ENCODE results near the gene PODXL2. TPM values are rescaled to one million over a fixed set of nuclear protein-coding genes. Genes with fewer than 3 reads are reported as not detected.

PODXL2 gene
- total RNA-seq, 4 donors from 2014 or later = 3.2 to 8.8 (median 3.7) TPM

DNA sequence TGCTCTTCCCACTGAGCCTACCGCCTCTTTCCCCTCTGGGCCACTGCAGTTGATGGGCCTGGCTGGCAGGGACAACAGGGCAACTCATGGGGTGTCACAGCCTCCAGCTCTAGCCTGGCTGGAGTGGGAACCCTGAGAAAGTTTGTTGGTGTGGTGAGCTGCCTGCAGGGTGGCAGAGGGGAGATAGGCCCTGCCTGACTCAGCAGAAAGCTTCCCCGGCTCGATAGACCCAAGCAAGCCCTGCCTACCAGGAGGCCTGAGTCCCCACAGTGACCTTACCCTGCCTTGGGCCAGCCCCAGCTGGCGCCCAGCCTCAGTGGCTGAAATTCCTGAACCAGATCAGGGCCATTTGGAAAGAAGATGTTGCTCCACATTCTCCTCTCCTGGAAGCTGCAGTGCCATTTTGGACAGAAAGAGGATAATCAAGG, 73.2 kb downstream of the PODXL2 start:
- TF ChIP-seq, protein P1, sequence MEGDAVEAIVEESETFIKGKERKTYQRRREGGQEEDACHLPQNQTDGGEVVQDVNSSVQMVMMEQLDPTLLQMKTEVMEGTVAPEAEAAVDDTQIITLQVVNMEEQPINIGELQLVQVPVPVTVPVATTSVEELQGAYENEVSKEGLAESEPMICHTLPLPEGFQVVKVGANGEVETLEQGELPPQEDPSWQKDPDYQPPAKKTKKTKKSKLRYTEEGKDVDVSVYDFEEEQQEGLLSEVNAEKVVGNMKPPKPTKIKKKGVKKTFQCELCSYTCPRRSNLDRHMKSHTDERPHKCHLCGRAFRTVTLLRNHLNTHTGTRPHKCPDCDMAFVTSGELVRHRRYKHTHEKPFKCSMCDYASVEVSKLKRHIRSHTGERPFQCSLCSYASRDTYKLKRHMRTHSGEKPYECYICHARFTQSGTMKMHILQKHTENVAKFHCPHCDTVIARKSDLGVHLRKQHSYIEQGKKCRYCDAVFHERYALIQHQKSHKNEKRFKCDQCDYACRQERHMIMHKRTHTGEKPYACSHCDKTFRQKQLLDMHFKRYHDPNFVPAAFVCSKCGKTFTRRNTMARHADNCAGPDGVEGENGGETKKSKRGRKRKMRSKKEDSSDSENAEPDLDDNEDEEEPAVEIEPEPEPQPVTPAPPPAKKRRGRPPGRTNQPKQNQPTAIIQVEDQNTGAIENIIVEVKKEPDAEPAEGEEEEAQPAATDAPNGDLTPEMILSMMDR (IDR thresholded peaks at IDR 0.05; ENCODE audit: low read depth) = no peak

DNA sequence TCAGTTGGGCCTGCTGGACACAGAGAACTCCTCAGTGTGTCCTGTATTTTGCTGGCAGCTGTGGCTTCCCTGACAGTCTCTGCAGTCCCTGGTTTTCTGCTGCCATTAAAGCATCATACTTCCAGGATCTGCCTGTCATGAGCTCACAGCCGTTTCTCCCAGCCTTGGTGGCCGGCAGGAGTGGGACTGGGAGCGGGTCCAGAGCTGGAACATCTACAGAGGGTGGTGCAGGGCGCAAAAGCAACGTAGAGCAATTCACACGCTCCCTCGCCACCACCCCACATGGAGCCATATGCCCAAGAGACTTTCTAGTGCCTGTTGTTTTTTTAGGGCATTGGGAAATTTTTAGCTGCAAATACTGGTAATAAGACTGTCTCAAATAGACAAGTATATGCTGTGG, 77.3 kb downstream of the PODXL2 start:
- TF ChIP-seq, protein P1 (IDR thresholded peaks at IDR 0.05; ENCODE audit: low read depth) = no peak

DNA sequence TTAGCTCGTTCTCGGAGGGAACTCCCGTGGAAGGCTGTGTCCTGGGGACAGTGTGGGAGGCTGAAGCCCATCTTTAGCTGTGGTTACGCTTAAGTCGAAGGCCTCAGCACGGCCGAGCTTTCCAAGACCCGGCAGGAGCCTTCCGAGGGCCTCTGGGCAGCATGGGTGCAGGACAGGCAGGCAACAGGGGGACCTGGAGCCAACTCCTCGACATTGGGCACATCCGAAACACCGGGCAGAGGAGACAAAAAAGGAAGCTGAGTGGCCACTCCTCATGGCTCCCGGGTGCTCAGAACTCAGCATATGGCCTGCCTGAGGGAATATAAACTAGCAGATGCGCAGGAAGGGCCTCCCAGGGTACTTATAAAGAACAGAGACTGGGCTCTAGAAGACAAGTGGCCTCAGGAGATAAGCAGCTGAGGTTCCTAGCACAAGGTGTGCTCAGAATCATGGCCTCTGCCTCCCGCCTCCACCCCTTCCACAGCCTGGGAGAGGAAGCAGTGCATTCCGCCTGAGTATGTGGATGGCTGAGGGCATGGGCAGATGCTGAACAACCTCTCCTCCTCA, 77.9 kb downstream of the PODXL2 start:
- TF ChIP-seq, protein P1 (IDR thresholded peaks at IDR 0.05; ENCODE audit: low read depth) = no peak

DNA sequence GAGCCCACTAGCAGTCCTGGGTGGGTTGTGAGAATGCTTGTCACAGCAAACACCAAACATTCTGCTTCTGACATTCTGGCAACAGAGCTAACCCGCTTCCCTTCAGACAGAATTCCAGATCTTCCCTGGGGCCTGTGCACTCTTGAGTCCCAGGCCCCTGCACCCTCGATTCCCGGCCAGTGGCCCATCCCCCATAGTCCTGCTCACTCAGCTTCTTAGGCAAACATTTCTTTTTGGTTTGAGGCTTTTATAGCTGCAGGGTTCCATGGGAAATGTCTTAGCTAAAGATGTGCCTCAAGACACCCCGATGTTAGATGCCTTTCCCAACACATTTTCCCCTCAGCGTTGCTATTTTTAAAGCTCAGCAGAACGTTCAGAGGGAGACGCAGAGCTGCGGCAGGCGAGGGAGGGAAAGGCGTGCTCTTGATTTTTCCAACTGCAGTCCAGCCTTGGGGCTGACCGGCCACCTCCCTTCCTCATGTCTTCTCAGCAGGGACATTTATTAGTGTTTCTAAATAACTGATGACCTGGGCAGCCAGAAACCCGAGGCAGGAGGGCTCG, 78.9 kb downstream of the PODXL2 start:
- TF ChIP-seq, protein P1 (IDR thresholded peaks at IDR 0.05; ENCODE audit: low read depth) = no peak

DNA sequence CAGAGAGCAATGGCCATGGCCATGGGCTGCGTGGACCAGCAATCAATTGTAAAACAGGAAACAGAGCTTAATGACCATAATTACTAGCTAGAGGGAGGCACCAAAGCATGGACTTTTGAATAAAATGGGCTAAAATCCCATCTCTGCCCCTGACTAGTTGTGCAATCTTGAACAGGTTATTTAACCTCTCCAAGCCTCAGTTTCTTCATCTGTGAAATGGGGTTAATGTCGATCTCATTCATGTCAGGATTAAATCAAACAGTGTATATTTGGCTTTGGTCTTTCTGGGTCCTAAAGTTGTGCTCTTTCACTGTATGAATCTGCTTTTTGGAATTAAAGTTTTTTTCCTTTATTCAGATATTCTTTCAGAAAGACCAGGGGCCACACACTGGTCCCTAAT, 79.9 kb downstream of the PODXL2 start:
- TF ChIP-seq, protein P1 (IDR thresholded peaks at IDR 0.05; ENCODE audit: low read depth) = no peak

DNA sequence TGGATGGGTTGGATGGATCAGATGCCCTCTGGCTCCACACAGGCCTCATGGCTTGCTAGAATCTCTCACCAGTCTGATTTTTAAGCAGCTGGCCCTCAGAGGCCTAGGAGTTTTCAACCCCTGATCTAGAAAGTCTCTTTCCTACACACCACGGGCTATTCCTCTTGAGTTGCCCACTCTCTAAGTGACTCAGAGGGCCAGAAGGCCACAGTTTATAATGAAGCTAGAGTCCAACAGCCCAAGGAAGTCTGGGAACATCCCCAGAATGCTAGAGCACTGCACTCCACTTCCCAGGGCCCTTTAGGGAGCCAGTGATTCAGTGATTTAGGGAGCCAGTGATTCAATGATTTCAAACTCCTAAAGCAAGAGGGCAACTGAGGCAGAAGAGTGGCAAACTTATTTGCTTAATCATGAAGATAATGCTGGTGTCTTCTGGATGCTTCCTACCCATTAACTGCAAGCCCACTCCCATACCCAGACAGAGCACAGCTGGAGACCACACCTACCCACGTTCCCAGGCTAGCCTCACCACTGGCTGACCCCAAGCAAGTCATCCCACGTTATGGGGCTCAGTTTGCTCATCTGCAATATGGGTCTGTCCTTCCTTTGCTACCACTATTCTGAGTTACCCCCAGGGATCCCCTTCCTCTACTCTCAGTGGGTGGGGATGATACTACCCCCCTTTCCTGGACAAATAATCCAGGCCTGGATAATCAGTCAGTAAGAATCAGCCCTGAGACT, 80.5 kb downstream of the PODXL2 start:
- TF ChIP-seq, protein P1 (IDR thresholded peaks at IDR 0.05; ENCODE audit: low read depth) = no peak

DNA sequence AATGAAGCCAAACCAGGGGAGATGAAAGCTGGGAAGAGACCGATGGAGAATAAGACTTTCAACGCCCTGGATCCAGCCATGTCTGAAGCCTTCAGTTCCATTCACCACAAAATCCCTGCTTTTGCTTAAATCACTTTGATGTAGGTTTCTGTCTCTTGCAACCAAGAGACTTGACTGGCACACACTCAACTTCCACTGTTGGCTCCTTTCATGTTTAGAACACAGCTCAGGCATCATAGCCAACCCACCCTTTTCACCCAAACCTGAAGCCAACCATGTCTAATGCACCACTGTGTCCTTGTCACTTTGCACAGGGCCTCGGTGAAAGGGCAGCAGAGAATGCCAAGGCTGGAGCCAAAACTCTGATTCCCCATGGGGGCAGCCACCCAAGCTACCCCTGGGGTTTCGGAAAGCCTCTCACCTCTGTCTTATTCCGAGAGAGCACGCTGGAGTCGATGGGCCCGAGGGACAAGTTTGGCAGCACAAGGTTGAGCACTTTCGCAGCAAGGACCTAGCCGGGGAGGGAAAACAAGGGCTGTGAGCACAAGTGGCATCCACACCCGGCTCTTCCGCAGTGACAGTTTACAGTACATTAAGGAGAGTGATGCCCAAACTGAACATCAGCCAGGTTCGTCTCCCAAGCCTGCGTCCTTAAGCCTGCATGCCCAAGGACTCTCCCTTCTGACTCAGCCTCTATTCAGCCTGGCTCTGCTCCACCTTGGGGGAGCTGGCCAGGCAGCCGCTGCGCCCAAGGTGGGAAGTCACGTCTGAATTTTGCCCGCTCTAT, 81.4 kb downstream of the PODXL2 start:
- TF ChIP-seq, protein P1 (IDR thresholded peaks at IDR 0.05; ENCODE audit: low read depth) = no peak
